Measurements from ENCODE around the gene DCC.

Gene DCC

GRCh38 chr18:53496028-53496427, 1156.0 kb downstream of the DCC start:
- H3K27ac ChIP-seq (ENCODE audit: low read depth, low read length) = no peak overlapping the region
- H3K4me2 ChIP-seq (ENCODE audit: low read length) = no peak overlapping the region
- no peak for TF ChIP-seq EZH2phosphoT487 (IDR thresholded peaks at IDR 0.05; ENCODE audit: borderline replicate concordance, low read length)
- TF ChIP-seq CTCF (IDR thresholded peaks at IDR 0.05; ENCODE audit: low read depth, low read length, poor library complexity, severe bottlenecking) = no peak
- H4K20me1 ChIP-seq (ENCODE audit: control insufficient read depth, insufficient read depth, low read depth, low read length) = no peaks in the 10 kb centered on the region
- H3K9me2 ChIP-seq (replicated peaks; ENCODE audit: control insufficient read depth, low read length) = no peaks in the 10 kb centered on the region
- H3K79me2 ChIP-seq (ENCODE audit: control insufficient read depth, low read length) = no peaks in the 10 kb centered on the region
- no peaks in the 10 kb centered on the region for H3K27me3 ChIP-seq (ENCODE audit: control insufficient read depth, low read length)
- no peak overlapping the region for H3K4me3 ChIP-seq (ENCODE audit: low read length)
- H3K9me3 ChIP-seq (ENCODE audit: control insufficient read depth, insufficient read depth, low read length) = no peaks in the 10 kb centered on the region
- H3K4me1 ChIP-seq (ENCODE audit: control insufficient read depth, low read length) = no peaks in the 10 kb centered on the region
- H3K36me3 ChIP-seq (ENCODE audit: control insufficient read depth, low read length) = no peaks in the 10 kb centered on the region
- no peaks in the 10 kb centered on the region for H3F3A ChIP-seq (ENCODE audit: control insufficient read depth, insufficient read depth)

- H3K27ac ChIP-seq (ENCODE audit: low read depth, low read length) = no peak overlapping the region
- H3K79me2 ChIP-seq (ENCODE audit: control insufficient read depth, low read length) = no peaks in the 10 kb centered on the region
- no peaks in the 10 kb centered on the region for H3K9me3 ChIP-seq (ENCODE audit: control insufficient read depth, insufficient read depth, low read length)
- H3K27me3 ChIP-seq (ENCODE audit: control insufficient read depth, low read length) = no peaks in the 10 kb centered on the region
- no peak overlapping the region for H3K4me2 ChIP-seq (ENCODE audit: low read length)
- H3F3A ChIP-seq (ENCODE audit: control insufficient read depth, insufficient read depth) = no peaks in the 10 kb centered on the region
- H3K36me3 ChIP-seq (ENCODE audit: control insufficient read depth, low read length) = no peaks in the 10 kb centered on the region
- H3K4me3 ChIP-seq (ENCODE audit: low read length) = no peak overlapping the region
- TF ChIP-seq EZH2phosphoT487 (IDR thresholded peaks at IDR 0.05; ENCODE audit: borderline replicate concordance, low read length) = no peak
- TF ChIP-seq CTCF (IDR thresholded peaks at IDR 0.05; ENCODE audit: low read depth, low read length, poor library complexity, severe bottlenecking) = no peak
- H3K9me2 ChIP-seq (replicated peaks; ENCODE audit: control insufficient read depth, low read length) = no peaks in the 10 kb centered on the region
- no peaks in the 10 kb centered on the region for H4K20me1 ChIP-seq (ENCODE audit: control insufficient read depth, insufficient read depth, low read depth, low read length)
- no peaks in the 10 kb centered on the region for H3K4me1 ChIP-seq (ENCODE audit: control insufficient read depth, low read length)
These were observed 1164.0 kb downstream of the DCC start for GRCh38 chr18:53503914-53504441.

GRCh38 chr18:53508529-53508928, 1168.5 kb downstream of the DCC start:
- no peak for TF ChIP-seq EZH2phosphoT487 (IDR thresholded peaks at IDR 0.05; ENCODE audit: borderline replicate concordance, low read length)
- no peak for TF ChIP-seq CTCF (IDR thresholded peaks at IDR 0.05; ENCODE audit: low read depth, low read length, poor library complexity, severe bottlenecking)
- Histone ChIP-seq H3K4me1 (ENCODE audit: control insufficient read depth, low read length) (no peaks in the 10 kb centered on the region), H3K27ac (ENCODE audit: low read depth, low read length) (no peak overlapping the region), H3K27me3 (ENCODE audit: control insufficient read depth, low read length) (no peaks in the 10 kb centered on the region), H4K20me1 (ENCODE audit: control insufficient read depth, insufficient read depth, low read depth, low read length) (no peaks in the 10 kb centered on the region), H3K36me3 (ENCODE audit: control insufficient read depth, low read length) (no peaks in the 10 kb centered on the region), H3K9me3 (ENCODE audit: control insufficient read depth, insufficient read depth, low read length) (no peaks in the 10 kb centered on the region), H3K4me3 (ENCODE audit: low read length) (no peak overlapping the region), H3K9me2 (replicated peaks; ENCODE audit: control insufficient read depth, low read length) (no peaks in the 10 kb centered on the region), H3K4me2 (ENCODE audit: low read length) (no peak overlapping the region), H3F3A (ENCODE audit: control insufficient read depth, insufficient read depth) (no peaks in the 10 kb centered on the region), H3K79me2 (ENCODE audit: control insufficient read depth, low read length) (no peaks in the 10 kb centered on the region)
